Hepatocyte (in vitro differentiated cells): Measurements from ENCODE around the gene NIPAL4. TPM values are rescaled to one million over a fixed set of nuclear protein-coding genes. Genes with fewer than 3 reads are reported as not detected.
A peak's percentile ranks its signal among the peaks of the same experiment; 100 is the strongest.

Source experiments
- DNase-seq: peaks from one replicate; pipeline ENCODE4 v3.0.0-alpha.2; 2016; ENCODE audit warnings: low spot score
- H2AFZ ChIP-seq: fragments of 200-600 bp; sonication (generic); 2 replicates; pipeline ENCODE4 v1.6.0; 2016; ENCODE audit warnings: antibody characterized with exemption, mild to moderate bottlenecking
- H3K27ac ChIP-seq: fragments of 200-600 bp; sonication (generic); 2 replicates; pipeline ENCODE4 v1.5.1; 2016; ENCODE audit warnings: mild to moderate bottlenecking
- H3K27me3 ChIP-seq: fragments of 200-600 bp; sonication (generic); 2 replicates; pipeline ENCODE4 v1.6.1; 2016
- H3K36me3 ChIP-seq: fragments of 200-600 bp; sonication (generic); replicated peaks from 2 replicates; pipeline ENCODE4 v1.5.1; 2016; ENCODE audit warnings: low read depth; ENCODE audit not compliant: insufficient read depth
- H3K4me1 ChIP-seq: fragments of 200-600 bp; sonication (generic); 2 replicates; pipeline ENCODE4 v1.5.1; 2016; ENCODE audit warnings: mild to moderate bottlenecking, moderate library complexity; ENCODE audit not compliant: insufficient read depth
- H3K4me2 ChIP-seq: fragments of 200-600 bp; sonication (generic); 2 replicates; pipeline ENCODE4 v1.6.0; 2016
- H3K4me3 ChIP-seq: fragments of 200-600 bp; sonication (generic); 2 replicates; pipeline ENCODE4 v1.5.1; 2016; ENCODE audit warnings: mild to moderate bottlenecking
- H3K79me2 ChIP-seq: fragments of 200-600 bp; sonication (generic); 2 replicates; pipeline ENCODE4 v1.6.0; 2017; ENCODE audit warnings: mild to moderate bottlenecking
- H3K9me2 ChIP-seq: fragments of 200-600 bp; sonication (generic); replicated peaks from 2 replicates; pipeline ENCODE4 v1.6.0; 2017; ENCODE audit warnings: mild to moderate bottlenecking; ENCODE audit not compliant: insufficient read depth
- H3K9me3 ChIP-seq: fragments of 200-600 bp; sonication (generic); 2 replicates; pipeline ENCODE4 v1.5.1; 2016; ENCODE audit warnings: low read depth, mild to moderate bottlenecking
- H4K20me1 ChIP-seq: fragments of 200-600 bp; sonication (generic); 2 replicates; pipeline ENCODE4 v1.6.0; 2016; ENCODE audit warnings: mild to moderate bottlenecking; ENCODE audit not compliant: insufficient read depth, poor library complexity, severe bottlenecking
- EZH2 ChIP-seq: fragments of 200-600 bp; sonication (generic); IDR thresholded peaks from 2 replicates; pipeline ENCODE4 v1.6.1; 2016; ENCODE audit warnings: antibody characterized with exemption, mild to moderate bottlenecking, borderline replicate concordance
- EZH2phosphoT487 ChIP-seq: fragments of 200-600 bp; sonication (generic); IDR thresholded peaks from one replicate; pipeline ENCODE4 v1.6.1; 2018; ENCODE audit warnings: antibody characterized with exemption, mild to moderate bottlenecking, low read depth, moderate library complexity; ENCODE audit not compliant: unreplicated experiment, severe bottlenecking
- WGBS: methylation state at CpG from one replicate; pipeline ENCODE4 v1.1.6; 2016; ENCODE audit warnings: low lambda C conversion rate; ENCODE audit errors: missing lambda C conversion rate; 5-methylcytosine and 5-hydroxymethylcytosine counted together
- polyA plus RNA-seq: library from polyadenylated mRNA; unstranded; fragments of >200 nt; fragmentation: Nextera tagmentation; extraction: Ambion mirVana; gene quantifications from 2 replicates; pipeline ENCODE4 v1.2.1, GENCODE V29; 2016
- total RNA-seq: library from RNA; depleted of rRNA; stranded (reverse); fragments of >200 nt; gene quantifications from 2 replicates; pipeline ENCODE4 v1.2.3, GENCODE V29; 2014
- TF ChIP-seq, protein P1 (sequence below): fragments of 200-600 bp; sonication (generic); IDR thresholded peaks from 2 replicates; pipeline ENCODE4 v1.5.1; 2016; ENCODE audit warnings: antibody characterized with exemption, mild to moderate bottlenecking; ENCODE audit not compliant: poor library complexity

The NIPAL4 gene
- total and polyA plus RNA-seq, 2 experiments from 2014 or later, result 0.17 to 0.37 TPM

DNA sequence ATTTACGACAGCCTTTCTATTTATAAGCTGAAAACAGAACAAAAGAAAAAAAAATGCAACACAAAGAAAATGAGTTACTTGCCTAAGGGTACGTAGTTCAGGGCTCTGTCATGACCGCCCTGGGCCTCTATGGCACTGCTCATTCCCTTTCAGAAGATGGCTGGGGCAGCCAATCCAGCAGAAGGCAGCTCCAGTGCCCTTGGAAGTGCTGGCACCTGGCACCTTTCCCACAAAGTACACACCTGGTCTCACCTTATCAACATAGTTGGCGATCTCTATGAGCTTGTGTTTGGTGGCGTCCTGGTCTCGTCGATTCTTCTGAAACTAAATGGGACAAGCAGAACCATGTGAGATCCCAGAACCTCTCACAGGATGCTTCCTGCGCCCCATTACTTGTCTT lies 53.2 kb downstream of the NIPAL4 start:
- Histone ChIP-seq H3K9me2 (no peaks in the 10 kb centered on the region), H3K79me2 (no peaks in the 10 kb centered on the region), H2AFZ (no peak overlapping the region), H3K4me3 (no peak overlapping the region), H3K36me3 (no peaks in the 10 kb centered on the region), H3K4me2 (no peak overlapping the region), H3K9me3 (no peaks in the 10 kb centered on the region), H3K27me3 (no peaks in the 10 kb centered on the region), H3K4me1 (no peaks in the 10 kb centered on the region), H3K27ac (no peak overlapping the region), H4K20me1 (no peaks in the 10 kb centered on the region)
- 98% methylated on average over 8 of the region's 8 CpGs for WGBS
- TF ChIP-seq, protein P1, sequence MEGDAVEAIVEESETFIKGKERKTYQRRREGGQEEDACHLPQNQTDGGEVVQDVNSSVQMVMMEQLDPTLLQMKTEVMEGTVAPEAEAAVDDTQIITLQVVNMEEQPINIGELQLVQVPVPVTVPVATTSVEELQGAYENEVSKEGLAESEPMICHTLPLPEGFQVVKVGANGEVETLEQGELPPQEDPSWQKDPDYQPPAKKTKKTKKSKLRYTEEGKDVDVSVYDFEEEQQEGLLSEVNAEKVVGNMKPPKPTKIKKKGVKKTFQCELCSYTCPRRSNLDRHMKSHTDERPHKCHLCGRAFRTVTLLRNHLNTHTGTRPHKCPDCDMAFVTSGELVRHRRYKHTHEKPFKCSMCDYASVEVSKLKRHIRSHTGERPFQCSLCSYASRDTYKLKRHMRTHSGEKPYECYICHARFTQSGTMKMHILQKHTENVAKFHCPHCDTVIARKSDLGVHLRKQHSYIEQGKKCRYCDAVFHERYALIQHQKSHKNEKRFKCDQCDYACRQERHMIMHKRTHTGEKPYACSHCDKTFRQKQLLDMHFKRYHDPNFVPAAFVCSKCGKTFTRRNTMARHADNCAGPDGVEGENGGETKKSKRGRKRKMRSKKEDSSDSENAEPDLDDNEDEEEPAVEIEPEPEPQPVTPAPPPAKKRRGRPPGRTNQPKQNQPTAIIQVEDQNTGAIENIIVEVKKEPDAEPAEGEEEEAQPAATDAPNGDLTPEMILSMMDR, result no peak
- TF ChIP-seq EZH2phosphoT487, result no peak
- TF ChIP-seq EZH2, result no peak
- DNase-seq, result no peak

DNA sequence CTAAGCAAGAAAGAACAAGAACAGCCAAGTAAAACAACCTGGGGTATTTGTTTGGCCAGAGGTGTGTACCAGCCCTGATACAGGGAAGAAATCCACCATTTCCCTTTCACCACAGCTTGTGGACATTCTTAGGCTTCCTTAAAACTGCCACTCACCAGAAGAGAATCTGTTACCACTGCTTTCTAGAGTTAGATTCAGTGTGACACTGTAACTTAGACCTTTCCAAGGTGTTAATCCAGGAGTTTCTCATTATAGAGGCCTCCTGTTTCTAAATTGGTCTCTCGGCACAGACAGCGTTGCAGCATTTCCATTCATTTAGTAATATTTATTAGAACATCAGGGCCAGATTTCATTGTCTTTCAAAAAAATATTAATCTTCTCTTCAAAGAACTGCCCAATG lies 55.0 kb downstream of the NIPAL4 start:
- no peak overlapping the region for H3K27ac ChIP-seq
- H3K9me2 ChIP-seq, result no peaks in the 10 kb centered on the region
- 98% methylated on average over 2 of the region's 2 CpGs for WGBS
- no peaks in the 10 kb centered on the region for H3K36me3 ChIP-seq
- no peaks in the 10 kb centered on the region for H3K9me3 ChIP-seq
- no peak for TF ChIP-seq EZH2phosphoT487
- no peak for TF ChIP-seq EZH2
- TF ChIP-seq, protein P1, result no peak
- H3K4me3 ChIP-seq, result no peak overlapping the region
- H3K4me2 ChIP-seq, result no peak overlapping the region
- H4K20me1 ChIP-seq, result no peaks in the 10 kb centered on the region
- H2AFZ ChIP-seq, result no peak overlapping the region
- H3K27me3 ChIP-seq, result no peaks in the 10 kb centered on the region
- no peak for DNase-seq
- H3K4me1 ChIP-seq, result no peaks in the 10 kb centered on the region
- H3K79me2 ChIP-seq, result no peaks in the 10 kb centered on the region

DNA sequence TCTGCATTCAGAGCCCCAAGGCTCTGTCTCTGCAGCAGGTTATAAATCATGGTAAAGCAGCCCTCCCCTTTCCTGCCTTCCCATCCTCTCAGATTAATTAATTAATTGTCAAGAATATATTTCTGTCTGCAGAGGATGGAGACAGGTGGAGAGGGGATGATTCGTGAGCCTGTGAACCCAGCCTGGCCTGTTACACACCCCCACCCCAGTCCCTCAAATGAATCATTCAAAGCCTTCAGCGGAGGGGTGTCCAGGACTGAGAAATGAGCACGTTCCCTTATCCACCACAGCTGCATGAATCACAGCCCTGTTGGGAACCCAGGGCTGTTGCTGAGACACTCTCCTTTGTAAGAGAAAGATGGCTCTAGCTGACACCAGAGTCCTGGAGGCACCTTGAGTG lies 56.0 kb downstream of the NIPAL4 start:
- no peak overlapping the region for H2AFZ ChIP-seq
- no peaks in the 10 kb centered on the region for H3K9me2 ChIP-seq
- H3K4me3 ChIP-seq, result no peak overlapping the region
- DNase-seq, result peak; percentile 37
- H3K27ac ChIP-seq, result peak overlapping the region; percentile 35
- no peaks in the 10 kb centered on the region for H3K9me3 ChIP-seq
- no peaks in the 10 kb centered on the region for H3K79me2 ChIP-seq
- no peaks in the 10 kb centered on the region for H4K20me1 ChIP-seq
- no peaks in the 10 kb centered on the region for H3K27me3 ChIP-seq
- WGBS, result 70% methylated on average over 3 of the region's 3 CpGs
- TF ChIP-seq EZH2 (no peak), EZH2phosphoT487 (no peak)
- TF ChIP-seq, protein P1, result no peak
- H3K36me3 ChIP-seq, result no peaks in the 10 kb centered on the region
- no peak overlapping the region for H3K4me2 ChIP-seq
- no peaks in the 10 kb centered on the region for H3K4me1 ChIP-seq
